WTC11 (cell line): Measurements from ENCODE around the gene NHLRC3. TPM values are rescaled to one million over a fixed set of nuclear protein-coding genes. Genes with fewer than 3 reads are reported as not detected.

Source experiments
- ATAC-seq: fragments of 200-7000 bp; cut with Tn5 transposase; 2 replicates; pipeline ENCODE4 v1.10.0; 2021; ENCODE audit warnings: mild to moderate bottlenecking, moderate library complexity
- CTCF ChIA-PET: fragments of 300-600 bp; sonication (Branson Sonifier 250); formaldehyde crosslinking; loops from one replicate; lab custom pipeline; 2021; ENCODE audit warnings: antibody characterized with exemption; lab: Charles Lee
- POLR2A ChIA-PET: fragments of 350-600 bp; sonication (Branson Sonifier 250); formaldehyde crosslinking; loops from one replicate; lab custom pipeline; 2021; ENCODE audit warnings: antibody characterized with exemption; lab: Charles Lee
- DNase-seq: peaks from one replicate; pipeline ENCODE4 v3.0.0; 2021; ENCODE audit warnings: low spot score
- H3K27ac Mint-ChIP-seq: 2 replicates; pipeline ENCODE4 v1.8.0; 2021; ENCODE audit warnings: mixed read lengths
- H3K27me3 Mint-ChIP-seq: 2 replicates; pipeline ENCODE4 v1.8.0; 2021; ENCODE audit warnings: low read depth, mild to moderate bottlenecking, moderate library complexity, mixed read lengths
- H3K36me3 Mint-ChIP-seq: 2 replicates; pipeline ENCODE4 v1.8.0; 2021; ENCODE audit warnings: mixed read lengths
- H3K4me1 Mint-ChIP-seq: 2 replicates; pipeline ENCODE4 v1.8.0; 2022; ENCODE audit warnings: mixed read lengths
- H3K4me3 Mint-ChIP-seq: 2 replicates; pipeline ENCODE4 v1.8.0; 2021; ENCODE audit warnings: mild to moderate bottlenecking, moderate library complexity, mixed read lengths
- H3K9me3 Mint-ChIP-seq: 2 replicates; pipeline ENCODE4 v1.8.0; 2021; ENCODE audit warnings: mixed read lengths
- AFF4 ChIP-seq: sonication (generic); formaldehyde crosslinking; IDR thresholded peaks from 2 replicates; pipeline ENCODE4 v1.8.1; 2023; ENCODE audit warnings: mild to moderate bottlenecking, missing genetic modification reagents, borderline replicate concordance
- AR ChIP-seq: fragments of 250-450 bp; sonication (Bioruptor Pico); IDR thresholded peaks from 2 replicates; pipeline ENCODE4 v1.9.0; 2021; ENCODE audit warnings: mild to moderate bottlenecking
- ATF6 ChIP-seq: sonication (generic); formaldehyde crosslinking; IDR thresholded peaks from 2 replicates; pipeline ENCODE4 v1.8.1; 2023; ENCODE audit warnings: mild to moderate bottlenecking, missing genetic modification reagents
- ERG ChIP-seq: fragments of 250-450 bp; sonication (Bioruptor Pico); IDR thresholded peaks from 2 replicates; pipeline ENCODE4 v1.8.0; 2021; ENCODE audit warnings: mild to moderate bottlenecking
- GABPB1 ChIP-seq: sonication (generic); formaldehyde crosslinking; IDR thresholded peaks from 2 replicates; pipeline ENCODE4 v1.8.1; 2023; ENCODE audit warnings: mild to moderate bottlenecking, missing genetic modification reagents
- MAX ChIP-seq: sonication (generic); formaldehyde crosslinking; IDR thresholded peaks from 2 replicates; pipeline ENCODE4 v1.8.0; 2022; ENCODE audit warnings: mild to moderate bottlenecking, missing genetic modification reagents
- MXD4 ChIP-seq: fragments of 250-450 bp; sonication (Bioruptor Pico); IDR thresholded peaks from 2 replicates; pipeline ENCODE4 v1.8.0; 2021; ENCODE audit warnings: mild to moderate bottlenecking, moderate library complexity, borderline replicate concordance
- NFE2L1 ChIP-seq: sonication (generic); formaldehyde crosslinking; IDR thresholded peaks from 2 replicates; pipeline ENCODE4 v1.8.1; 2023; ENCODE audit warnings: missing genetic modification reagents
- RORB ChIP-seq: fragments of 250-450 bp; sonication (Bioruptor Pico); IDR thresholded peaks from 2 replicates; pipeline ENCODE4 v1.9.0; 2021; ENCODE audit warnings: mild to moderate bottlenecking
- SMAD3 ChIP-seq: sonication (generic); formaldehyde crosslinking; IDR thresholded peaks from 2 replicates; pipeline ENCODE4 v1.8.0; 2022; ENCODE audit warnings: missing genetic modification reagents, mild to moderate bottlenecking, borderline replicate concordance
- SMAD4 ChIP-seq: sonication (generic); formaldehyde crosslinking; IDR thresholded peaks from 2 replicates; pipeline ENCODE4 v1.8.0; 2022; ENCODE audit warnings: mild to moderate bottlenecking, missing genetic modification reagents
- TCF7 ChIP-seq: sonication (generic); formaldehyde crosslinking; IDR thresholded peaks from 2 replicates; pipeline ENCODE4 v1.8.0; 2022; ENCODE audit warnings: mild to moderate bottlenecking, low read depth, missing genetic modification reagents, moderate library complexity
- TEAD1 ChIP-seq: sonication (generic); formaldehyde crosslinking; IDR thresholded peaks from 2 replicates; pipeline ENCODE4 v1.8.0; 2022; ENCODE audit warnings: mild to moderate bottlenecking, missing genetic modification reagents
- USF2 ChIP-seq: sonication (generic); formaldehyde crosslinking; IDR thresholded peaks from 2 replicates; pipeline ENCODE4 v1.8.1; 2023; ENCODE audit warnings: mild to moderate bottlenecking, missing genetic modification reagents, moderate library complexity
- ZNF219 ChIP-seq: sonication (generic); formaldehyde crosslinking; IDR thresholded peaks from 2 replicates; pipeline ENCODE4 v1.8.0; 2023; ENCODE audit warnings: missing genetic modification reagents, mild to moderate bottlenecking, borderline replicate concordance
- ZNF317 ChIP-seq: sonication (generic); formaldehyde crosslinking; IDR thresholded peaks from 2 replicates; pipeline ENCODE4 v1.8.1; 2023; ENCODE audit warnings: low read depth, mild to moderate bottlenecking, moderate library complexity, missing genetic modification reagents, borderline replicate concordance
- ZNF425 ChIP-seq: fragments of 250-450 bp; sonication (Bioruptor Pico); conservative IDR thresholded peaks from 2 replicates; pipeline ENCODE4 v1.9.0; 2021; ENCODE audit warnings: mild to moderate bottlenecking
- ZNF671 ChIP-seq: fragments of 250-450 bp; sonication (Bioruptor Pico); IDR thresholded peaks from 2 replicates; pipeline ENCODE4 v1.8.0; 2021; ENCODE audit warnings: mild to moderate bottlenecking
- ZSCAN18 ChIP-seq: fragments of 250-450 bp; sonication (Bioruptor Pico); IDR thresholded peaks from 2 replicates; pipeline ENCODE4 v2.1.2; 2022; ENCODE audit warnings: mild to moderate bottlenecking, moderate library complexity
- total RNA-seq: library from RNA; stranded (reverse); gene quantifications from 3 replicates; pipeline ENCODE4 v1.2.3, GENCODE V29; 2021

The NHLRC3 gene
- total RNA-seq, 1 experiment from 2014 or later: 18.8 TPM

GRCh38 chr13:39035799-39036198 lies 2.5 kb upstream of the NHLRC3 start (continued):
- TF ChIP-seq ZNF425 (no peak), SMAD4 (CRISPR knock-in tag) (no peak)

GRCh38 chr13:39036212-39036611 lies 2.0 kb upstream of the NHLRC3 start:
- no peak for ATAC-seq
- Mint-ChIP-seq H3K27ac (peak overlapping the region; percentile 70; the same call in 1 of the 2 replicates), H3K36me3 (peaks cover 5% of the 10 kb centered on the region), H3K4me3 (peak overlapping the region; percentile 92), H3K9me3 (no peaks in the 10 kb centered on the region), H3K27me3 (no peaks in the 10 kb centered on the region), H3K4me1 (peaks cover 37% of the 10 kb centered on the region)
- ChIA-PET CTCF (interaction anchor here (1.0 kb wide), 1 partner anchor 10 kb away, joined by 3 read pairs; no protein-coding TSS in a partner anchor), POLR2A (interaction anchor here (0.7 to 1.8 kb wide), 2 partner anchors 12 to 1753 kb away, joined by 3 to 10 read pairs; no protein-coding TSS in a partner anchor)
- DNase-seq: no peak
- TF ChIP-seq MXD4 (CRISPR knock-in tag) (no peak), TEAD1 (CRISPR knock-in tag) (no peak), SMAD3 (no peak), AFF4 (no peak), ERG (no peak), GABPB1 (peak; percentile 57; the same call in 1 of the 2 replicates), RORB (CRISPR knock-in tag) (no peak), ATF6 (no peak), NFE2L1 (CRISPR knock-in tag) (no peak), AR (CRISPR knock-in tag) (no peak), ZNF317 (CRISPR knock-in tag) (no peak), MAX (peak; percentile 55; the same call in 1 of the 2 replicates), TCF7 (CRISPR knock-in tag) (no peak), ZNF671 (CRISPR knock-in tag) (no peak), ZNF219 (CRISPR knock-in tag) (no peak), ZSCAN18 (CRISPR knock-in tag) (no peak), USF2 (no peak)
